Activated CD8-positive, alpha-beta memory T cell treated with anti-CD3 and anti-CD28 coated beads for 1 hour (primary cell): Measurements from ENCODE around the gene NLRC5.
"Not testable (repeated sequence)": the region's sequence is repeated elsewhere in the genome, so short reads cannot be mapped to it uniquely, and the experiment has no call there.

Experiments used
- DNase-seq, 2 donors: peaks; one replicate each; pipeline ENCODE4 v3.0.0-alpha.2; 2020; ENCODE audit warnings: low read depth in 1 of 2; ENCODE audit errors: extremely low read depth in 1 of 2

NLRC5 gene

GRCh38 chr16:56980792-56981724 lies 8.3 kb upstream of the NLRC5 start:
- DNase-seq = no peak

- no peak for DNase-seq
These were observed 7.6 kb upstream of the NLRC5 start for GRCh38 chr16:56981729-56982271.

GRCh38 chr16:56982695-56983094 lies 6.7 kb upstream of the NLRC5 start:
- DNase-seq = no peak

- no peak for DNase-seq
These were observed 6.1 kb upstream of the NLRC5 start for GRCh38 chr16:56983211-56983751.

- no peak for DNase-seq
These were observed 4.7 kb upstream of the NLRC5 start for GRCh38 chr16:56984639-56985038.

- no peak for DNase-seq
These were observed 3.9 kb upstream of the NLRC5 start for GRCh38 chr16:56985288-56985961.

- DNase-seq = no peak
These were observed 3.4 kb upstream of the NLRC5 start for GRCh38 chr16:56985962-56986360.

GRCh38 chr16:56986361-56986760 lies 3.0 kb upstream of the NLRC5 start:
- no peak for DNase-seq

GRCh38 chr16:56986908-56987307 lies 2.4 kb upstream of the NLRC5 start:
- not testable (repeated sequence) for DNase-seq

- no peak for DNase-seq
These were observed 1.7 kb upstream of the NLRC5 start for GRCh38 chr16:56987692-56988091.

- DNase-seq = no peak
These were observed 1.0 kb upstream of the NLRC5 start for GRCh38 chr16:56988161-56988947.

- DNase-seq = no peak
These were observed 631 bp downstream of the NLRC5 start for GRCh38 chr16:56989988-56990387.

GRCh38 chr16:56990407-56991286 lies 1.3 kb downstream of the NLRC5 start:
- no peak for DNase-seq

GRCh38 chr16:56992431-56992830 lies 3.1 kb downstream of the NLRC5 start:
- not testable (repeated sequence) for DNase-seq

GRCh38 chr16:56993204-56993603 lies 3.8 kb downstream of the NLRC5 start:
- no peak for DNase-seq

- no peak for DNase-seq
These were observed 5.0 kb downstream of the NLRC5 start for GRCh38 chr16:56994311-56994710.

GRCh38 chr16:56995136-56995805 lies 5.9 kb downstream of the NLRC5 start:
- no peak for DNase-seq

- no peak for DNase-seq
These were observed 7.9 kb downstream of the NLRC5 start for GRCh38 chr16:56997264-56997663.

- no peak for DNase-seq
These were observed 8.6 kb downstream of the NLRC5 start for GRCh38 chr16:56997931-56998330.
